NCI-H226 (cell line): ENCODE results near the gene CCDC138.
A peak's percentile ranks its signal among the peaks of the same experiment; 100 is the strongest.
"Not testable (repeated sequence)": the region's sequence is repeated elsewhere in the genome, so short reads cannot be mapped to it uniquely, and the experiment has no call there.

Source experiments
- DNase-seq: peaks from one replicate; pipeline ENCODE4 v3.0.0-alpha.2; 2015

Gene CCDC138, protein sequence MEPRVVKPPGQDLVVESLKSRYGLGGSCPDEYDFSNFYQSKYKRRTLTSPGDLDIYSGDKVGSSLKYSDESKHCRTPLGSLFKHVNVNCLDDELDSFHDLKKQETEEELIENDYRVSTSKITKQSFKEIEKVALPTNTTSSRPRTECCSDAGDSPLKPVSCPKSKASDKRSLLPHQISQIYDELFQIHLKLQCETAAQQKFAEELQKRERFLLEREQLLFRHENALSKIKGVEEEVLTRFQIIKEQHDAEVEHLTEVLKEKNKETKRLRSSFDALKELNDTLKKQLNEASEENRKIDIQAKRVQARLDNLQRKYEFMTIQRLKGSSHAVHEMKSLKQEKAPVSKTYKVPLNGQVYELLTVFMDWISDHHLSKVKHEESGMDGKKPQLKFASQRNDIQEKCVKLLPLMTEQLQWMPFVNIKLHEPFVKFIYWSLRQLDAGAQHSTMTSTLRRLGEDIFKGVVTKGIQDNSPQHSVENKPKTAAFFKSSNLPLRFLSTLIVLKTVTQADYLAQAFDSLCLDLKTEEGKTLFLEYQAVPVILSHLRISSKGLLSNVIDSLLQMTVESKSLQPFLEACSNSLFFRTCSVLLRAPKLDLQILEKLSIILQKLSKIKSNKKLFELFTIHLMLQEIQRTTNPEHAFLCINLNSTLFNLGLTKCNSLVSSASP

GRCh38 chr2:108786354-108787215, at the start of gene CCDC138:
CCDC138 (plus strand) TSS chr2:108786771; CDS start chr2:108786823, 52 bp downstream.
- peak; percentile 88 for DNase-seq

DNA sequence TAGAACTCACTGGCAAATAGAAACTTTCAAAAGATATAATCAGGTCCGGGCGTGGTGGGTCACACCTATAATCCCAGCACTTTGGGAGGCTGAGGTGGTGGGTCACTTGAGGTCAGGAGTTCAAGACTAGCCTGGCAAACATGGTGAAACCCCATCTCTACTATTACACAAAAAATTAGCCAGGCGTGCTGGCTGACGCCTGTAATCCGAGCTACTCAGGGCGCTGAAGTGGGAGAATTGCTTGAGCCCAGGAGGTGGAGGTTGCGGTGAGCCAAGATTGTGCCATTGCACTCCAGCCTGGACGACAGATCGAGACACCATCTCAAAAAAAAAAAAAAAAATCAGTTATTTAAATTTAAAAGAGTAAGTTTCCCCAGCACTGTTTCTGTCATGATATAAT, 28.6 kb upstream of the CCDC138 start:
- not testable (repeated sequence) for DNase-seq

DNA sequence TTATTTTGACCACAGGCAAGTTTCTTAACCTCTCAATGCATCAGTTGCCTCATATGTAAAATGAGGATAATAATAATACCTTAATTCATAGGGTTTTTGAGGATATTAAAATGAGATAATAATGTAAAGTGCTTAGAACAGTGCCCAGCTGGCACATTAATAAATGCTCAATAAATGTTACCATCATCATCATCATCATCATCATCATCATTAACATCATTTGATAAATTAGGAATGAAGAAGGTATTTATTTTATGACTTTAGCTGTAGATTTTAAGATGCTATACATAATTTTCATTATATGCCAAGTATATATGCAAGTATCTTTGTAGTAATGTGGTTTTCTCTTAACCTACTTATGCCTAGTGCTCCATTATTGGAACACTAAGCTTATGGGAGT, 24.0 kb upstream of the CCDC138 start:
- DNase-seq, result not testable (repeated sequence)

DNA sequence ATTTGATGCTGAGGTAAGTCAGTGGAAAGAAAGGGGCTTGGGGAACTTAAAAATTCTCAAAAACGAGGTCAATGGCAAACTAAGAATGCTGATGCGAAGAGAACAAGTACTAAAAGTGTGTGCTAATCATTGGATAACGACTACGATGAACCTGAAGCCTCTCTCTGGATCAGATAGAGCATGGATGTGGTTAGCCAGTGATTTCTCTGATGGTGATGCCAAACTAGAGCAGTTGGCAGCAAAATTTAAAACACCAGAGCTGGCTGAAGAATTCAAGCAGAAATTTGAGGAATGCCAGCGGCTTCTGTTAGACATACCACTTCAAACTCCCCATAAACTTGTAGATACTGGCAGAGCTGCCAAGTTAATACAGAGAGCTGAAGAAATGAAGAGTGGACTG, 19.9 kb upstream of the CCDC138 start:
- peak; percentile 7 for DNase-seq

DNA sequence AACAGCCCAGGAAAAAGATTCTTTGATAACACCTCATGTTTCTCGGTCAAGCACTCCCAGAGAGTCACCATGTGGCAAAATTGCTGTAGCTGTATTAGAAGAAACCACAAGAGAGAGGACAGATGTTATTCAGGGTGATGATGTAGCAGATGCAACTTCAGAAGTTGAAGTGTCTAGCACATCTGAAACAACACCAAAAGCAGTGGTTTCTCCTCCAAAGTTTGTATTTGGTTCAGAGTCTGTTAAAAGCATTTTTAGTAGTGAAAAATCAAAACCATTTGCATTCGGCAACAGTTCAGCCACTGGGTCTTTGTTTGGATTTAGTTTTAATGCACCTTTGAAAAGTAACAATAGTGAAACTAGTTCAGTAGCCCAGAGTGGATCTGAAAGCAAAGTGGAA, 18.7 kb upstream of the CCDC138 start:
- DNase-seq, result not testable (repeated sequence)

DNA sequence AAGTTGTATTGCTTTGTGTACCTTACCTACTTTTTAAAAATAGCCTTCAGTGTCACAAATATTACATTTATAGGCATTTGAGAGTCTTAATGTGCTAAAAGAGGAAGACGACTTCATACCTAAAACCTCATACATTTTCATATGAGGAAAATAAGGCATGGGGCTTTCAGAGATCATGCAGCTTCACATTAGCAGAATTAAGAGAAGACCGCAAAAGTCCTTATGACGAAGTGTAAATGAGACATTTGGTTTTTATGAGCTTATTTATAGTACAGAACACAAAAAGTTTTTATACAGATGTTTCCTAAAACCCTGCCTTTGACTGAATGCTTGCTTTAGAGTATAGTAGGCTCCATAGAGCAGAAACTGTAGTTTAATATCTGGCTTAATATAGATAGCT, 10.1 kb upstream of the CCDC138 start:
- DNase-seq, result no peak

DNA sequence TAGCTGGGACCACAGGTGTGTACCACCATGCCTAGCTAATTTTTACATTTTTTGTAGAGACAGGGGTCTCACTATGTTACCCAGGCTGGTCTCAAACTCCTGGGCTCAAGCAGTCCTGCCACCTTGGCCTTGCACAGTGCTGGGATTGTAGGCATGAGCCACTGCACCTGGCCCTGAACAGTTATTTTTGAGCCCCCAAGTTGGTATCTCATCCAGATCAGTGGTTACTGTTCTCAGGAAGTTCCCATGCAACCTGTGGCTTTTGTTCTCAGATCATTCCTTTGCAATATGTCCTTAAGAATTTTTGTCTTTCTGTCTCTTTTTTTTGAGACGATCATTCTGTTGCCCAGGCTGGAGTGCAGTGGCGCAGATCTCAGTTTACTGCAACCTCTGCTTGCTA, 7.7 kb upstream of the CCDC138 start:
- no peak for DNase-seq

- no peak for DNase-seq
Measured at GRCh38 chr2:108786008-108786353, 590 bp upstream of the CCDC138 start.

GRCh38 chr2:108787216-108787541, 608 bp downstream of the CCDC138 start:
- no peak for DNase-seq

DNA sequence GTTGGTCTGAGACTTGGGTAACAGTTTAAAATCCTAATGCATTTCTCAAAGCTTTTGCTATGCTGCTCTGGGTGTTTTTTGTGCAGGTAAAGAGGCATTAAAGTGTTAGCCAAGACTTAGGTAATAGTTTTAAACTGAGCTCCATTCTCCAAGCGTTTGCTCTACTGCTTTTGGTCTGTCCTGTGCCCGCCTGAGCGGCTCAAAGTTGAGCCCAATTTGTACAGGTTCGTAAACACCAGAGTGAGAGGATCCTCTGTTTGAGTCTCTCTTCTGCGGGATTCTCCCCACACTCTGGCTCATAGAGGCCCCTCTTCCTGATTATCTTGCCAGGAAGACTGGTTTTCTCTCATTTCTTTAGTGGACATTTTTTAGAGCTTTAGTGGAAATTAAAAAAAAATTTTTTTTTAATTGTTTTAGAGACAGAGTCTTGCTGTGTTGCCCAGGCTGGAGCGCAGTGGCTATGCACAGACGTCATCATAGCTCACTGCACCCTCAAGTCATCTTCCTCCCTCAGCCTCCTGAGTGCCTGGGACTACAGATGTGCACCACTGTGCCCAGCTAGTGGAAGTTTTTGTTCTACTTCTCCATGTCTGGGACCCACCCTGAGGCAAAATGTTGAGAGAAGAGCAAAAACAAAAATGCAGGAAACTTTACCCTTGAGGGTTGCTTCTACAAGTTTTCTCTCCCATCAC, 16.6 kb downstream of the CCDC138 start:
- DNase-seq, result no peak

DNA sequence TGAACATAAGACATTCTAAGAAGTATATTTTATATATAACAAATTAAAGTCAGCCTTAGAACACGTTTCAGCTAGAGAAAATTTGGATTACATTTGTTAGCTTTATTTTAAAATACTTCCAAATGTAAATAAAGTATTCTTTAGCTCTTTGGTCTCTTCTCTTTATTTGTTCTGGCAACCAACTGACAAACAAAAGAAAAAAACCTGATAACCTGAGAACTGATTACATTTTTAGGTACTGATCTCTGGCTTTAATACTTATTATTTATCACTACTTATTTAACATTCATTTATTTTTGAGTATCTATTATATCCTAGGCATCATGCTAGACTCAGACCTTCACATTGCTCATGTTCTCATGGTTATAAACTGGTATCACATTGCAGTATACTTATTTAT, 18.5 kb downstream of the CCDC138 start:
- DNase-seq, result no peak

DNA sequence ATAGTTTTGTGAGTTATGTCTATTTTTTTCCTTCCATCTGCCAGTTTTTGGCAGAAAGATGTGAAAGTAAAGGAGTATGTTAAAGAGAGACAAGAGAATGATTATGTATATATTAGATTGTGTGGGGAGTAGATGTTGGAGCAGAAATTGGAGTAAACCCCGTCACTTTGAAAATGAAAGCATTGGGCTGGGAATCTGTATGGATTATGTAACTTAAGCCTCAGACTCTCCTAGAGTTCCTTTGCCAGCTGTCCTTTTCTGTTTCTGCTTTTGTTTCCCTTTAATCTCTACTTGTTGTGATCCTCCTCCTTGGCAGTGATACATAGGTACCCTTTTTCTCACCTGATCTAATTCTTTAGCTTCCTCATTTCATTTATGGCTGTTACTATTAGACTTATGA, 19.2 kb downstream of the CCDC138 start:
- no peak for DNase-seq

- no peak for DNase-seq
Measured at GRCh38 chr2:108806371-108807113, 20.0 kb downstream of the CCDC138 start.

- DNase-seq, result no peak
Measured at GRCh38 chr2:108809936-108810335, 23.4 kb downstream of the CCDC138 start.

DNA sequence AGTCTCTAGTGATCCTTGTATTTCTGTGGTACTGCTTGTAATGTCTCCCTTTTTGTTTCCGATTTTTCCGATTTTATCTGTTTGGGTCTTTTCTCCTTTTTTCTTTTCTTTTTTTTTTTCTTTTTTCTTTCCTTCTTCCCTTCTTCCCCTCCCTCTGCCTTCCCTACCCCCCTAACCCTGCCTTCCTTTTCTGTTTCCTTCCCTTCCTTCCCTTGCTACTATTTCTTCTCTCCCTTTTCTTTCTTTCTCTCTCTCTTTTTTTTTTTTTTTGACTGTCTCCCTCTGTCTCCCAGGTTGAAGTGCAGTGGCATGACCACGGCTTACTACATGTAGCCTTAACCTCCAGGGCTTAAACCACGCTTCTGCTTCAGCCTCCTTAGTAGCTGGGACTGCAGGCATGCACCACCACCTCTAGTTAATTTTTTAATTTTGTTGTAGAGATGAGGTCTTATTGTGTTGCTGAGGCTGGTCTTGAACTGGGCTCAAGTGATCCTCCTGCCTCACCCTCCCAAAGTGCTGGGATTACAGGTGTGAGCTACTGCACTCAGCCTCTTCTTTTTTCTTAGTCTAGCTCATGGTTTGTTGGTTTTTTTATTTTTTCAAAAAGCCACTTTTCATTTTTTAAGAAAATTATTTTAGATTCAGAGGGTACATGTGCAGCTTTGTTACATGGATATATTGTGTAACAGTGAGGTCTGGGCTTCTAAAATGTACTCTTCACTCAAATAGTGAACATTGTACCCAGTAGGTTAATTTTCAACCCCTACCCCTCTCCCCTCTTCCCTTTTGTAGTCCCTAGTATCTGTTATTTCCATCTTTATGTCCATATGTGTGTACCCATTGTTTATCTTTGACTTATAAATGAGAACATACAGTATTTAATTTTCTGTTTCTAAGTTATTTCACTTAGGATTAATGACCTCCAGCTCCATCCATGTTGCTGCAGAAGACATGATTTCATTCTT, 24.7 kb downstream of the CCDC138 start:
- no peak for DNase-seq

- no peak for DNase-seq
Measured at GRCh38 chr2:108813732-108814131, 27.2 kb downstream of the CCDC138 start.

DNA sequence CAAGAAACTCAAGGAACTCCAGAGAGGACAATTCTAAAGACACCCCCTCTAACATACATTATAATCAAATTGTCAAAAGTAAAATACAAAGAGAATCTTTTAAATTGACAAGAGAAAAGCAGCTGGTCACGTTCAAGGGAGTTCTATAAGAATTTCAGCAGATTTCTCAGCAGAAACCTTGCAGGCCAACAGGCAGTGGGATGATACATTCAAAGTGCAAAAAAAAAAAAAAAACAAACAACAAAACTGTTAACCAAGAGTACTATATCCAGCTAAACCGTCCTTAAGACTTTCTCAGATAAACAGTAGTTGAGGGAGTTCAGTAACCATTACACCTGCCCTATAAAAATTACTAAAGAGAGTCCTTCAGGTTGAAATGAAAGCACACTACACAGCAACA, 33.9 kb downstream of the CCDC138 start:
- no peak for DNase-seq

GRCh38 chr2:108823286-108823685, 36.7 kb downstream of the CCDC138 start:
- DNase-seq, result no peak

- DNase-seq, result no peak
Measured at GRCh38 chr2:108824316-108825070, 37.9 kb downstream of the CCDC138 start.

DNA sequence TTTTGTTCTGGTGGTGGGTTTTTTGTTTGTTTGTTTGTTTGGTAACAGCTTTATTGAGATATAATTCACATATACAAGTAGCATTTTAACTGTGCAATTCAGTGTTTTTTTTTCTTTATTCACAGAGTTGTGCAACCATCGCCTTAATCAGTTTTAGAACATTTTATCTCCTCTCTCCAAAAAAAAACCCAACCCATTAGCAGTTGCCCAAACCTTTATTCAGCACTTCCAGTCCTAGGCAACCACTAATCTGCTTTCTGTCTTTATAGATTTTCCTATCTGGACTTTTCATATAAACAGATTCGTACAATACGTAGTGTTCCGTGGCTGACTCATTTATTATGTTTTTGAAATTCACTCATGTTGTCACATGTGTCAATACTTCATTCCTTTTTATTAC, 38.7 kb downstream of the CCDC138 start:
- DNase-seq, result no peak
